GM23338 (cell line): ENCODE data around the gene HSF2BP. TPM values are rescaled to one million over a fixed set of nuclear protein-coding genes. Genes with fewer than 3 reads are reported as not detected.

Source experiments
- ATAC-seq: fragments of 200-7000 bp; cut with Tn5 transposase; 3 replicates; pipeline ENCODE4 v1.9.1; 2020
- DNase-seq: peaks from one replicate; pipeline ENCODE4 v3.0.0-alpha.2; 2015; ENCODE audit warnings: low spot score
- H2AFZ ChIP-seq: fragments of 200-600 bp; sonication (generic); 2 replicates; pipeline ENCODE4 v1.8.0; 2016; ENCODE audit warnings: antibody characterized with exemption, mild to moderate bottlenecking, moderate library complexity
- H3F3A ChIP-seq: fragments of 200-600 bp; sonication (generic); replicated peaks from 2 replicates; pipeline ENCODE4 v1.8.0; 2017; ENCODE audit warnings: antibody characterized with exemption, mixed run types, low read depth
- H3K27ac ChIP-seq: fragments of 200-600 bp; sonication (generic); 2 replicates; pipeline ENCODE4 v1.6.1; 2016; ENCODE audit warnings: low read depth
- H3K27me3 ChIP-seq: fragments of 200-600 bp; sonication (generic); 2 replicates; pipeline ENCODE4 v1.8.0; 2016; ENCODE audit warnings: mild to moderate bottlenecking, mixed run types, moderate library complexity; ENCODE audit not compliant: insufficient read depth
- H3K36me3 ChIP-seq: fragments of 200-600 bp; sonication (generic); 2 replicates; pipeline ENCODE4 v1.8.0; 2016; ENCODE audit warnings: mild to moderate bottlenecking; ENCODE audit not compliant: insufficient read depth
- H3K4me1 ChIP-seq: fragments of 200-600 bp; sonication (generic); 2 replicates; pipeline ENCODE4 v1.8.0; 2016; ENCODE audit warnings: mild to moderate bottlenecking, moderate library complexity; ENCODE audit not compliant: insufficient read depth
- H3K4me2 ChIP-seq: fragments of 200-600 bp; sonication (generic); 2 replicates; pipeline ENCODE4 v1.7.1; 2017; ENCODE audit warnings: mixed run types
- H3K4me3 ChIP-seq: fragments of 200-600 bp; sonication (generic); 2 replicates; pipeline ENCODE4 v1.6.1; 2016; ENCODE audit warnings: mixed run types
- H3K79me2 ChIP-seq: fragments of 200-600 bp; sonication (generic); replicated peaks from 2 replicates; pipeline ENCODE4 v1.8.0; 2017; ENCODE audit warnings: mild to moderate bottlenecking; ENCODE audit not compliant: insufficient read depth
- H3K9me2 ChIP-seq: fragments of 200-600 bp; sonication (generic); 2 replicates; pipeline ENCODE4 v1.8.0; 2017; ENCODE audit not compliant: insufficient read depth
- H4K20me1 ChIP-seq: fragments of 200-600 bp; sonication (generic); replicated peaks from 2 replicates; pipeline ENCODE4 v1.8.0; 2017; ENCODE audit warnings: mild to moderate bottlenecking; ENCODE audit not compliant: insufficient read depth
- H3K27ac Mint-ChIP-seq: 2 replicates; pipeline ENCODE4 v1.8.0; 2020; ENCODE audit warnings: inconsistent platforms, mild to moderate bottlenecking, moderate library complexity, mixed read lengths
- H3K27me3 Mint-ChIP-seq: 3 replicates; pipeline ENCODE4 v1.8.0; 2022; ENCODE audit warnings: low read depth, mild to moderate bottlenecking, moderate library complexity, mixed read lengths, inconsistent platforms; ENCODE audit not compliant: insufficient read depth, poor library complexity
- H3K36me3 Mint-ChIP-seq: 3 replicates; pipeline ENCODE4 v1.8.0; 2021; ENCODE audit warnings: low read depth, mild to moderate bottlenecking, inconsistent platforms, moderate library complexity, mixed read lengths
- H3K4me1 Mint-ChIP-seq: 3 replicates; pipeline ENCODE4 v1.8.0; 2020; ENCODE audit warnings: mild to moderate bottlenecking, inconsistent platforms, mixed read lengths
- H3K4me3 Mint-ChIP-seq: 3 replicates; pipeline ENCODE4 v1.8.0; 2021; ENCODE audit warnings: moderate library complexity, mild to moderate bottlenecking, inconsistent platforms, mixed read lengths
- H3K9me3 Mint-ChIP-seq: 3 replicates; pipeline ENCODE4 v1.8.0; 2020; ENCODE audit warnings: moderate library complexity, mild to moderate bottlenecking, inconsistent platforms, mixed read lengths
- CREB1 ChIP-seq: fragments of 250-450 bp; sonication (Bioruptor Pico); IDR thresholded peaks from 2 replicates; pipeline ENCODE4 v1.5.0; 2020; ENCODE audit warnings: low read depth, mild to moderate bottlenecking, moderate library complexity
- CTCF ChIP-seq, 2 experiments: fragments of 200-600 bp in 1 of 2; sonication (generic) in 1 of 2; conservative IDR thresholded peaks; 2 replicates each; pipeline versions ENCODE4 v1.5.1 to v1.6.1; 2016 to 2017; ENCODE audit warnings: antibody characterized with exemption in 2 of 2, low read depth in 2 of 2, mild to moderate bottlenecking in 2 of 2, moderate library complexity in 1 of 2
- EZH2phosphoT487 ChIP-seq: fragments of 200-600 bp; sonication (generic); IDR thresholded peaks from one replicate; pipeline ENCODE4 v1.8.1; 2018; ENCODE audit warnings: antibody characterized with exemption; ENCODE audit not compliant: unreplicated experiment
- JUNB ChIP-seq: IDR thresholded peaks from one replicate; pipeline ENCODE4 v1.6.1; 2016; ENCODE audit warnings: antibody characterized with exemption; ENCODE audit not compliant: unreplicated experiment
- POLR2AphosphoS5 ChIP-seq: IDR thresholded peaks from 2 replicates; pipeline ENCODE4 v1.6.1; 2016; ENCODE audit warnings: antibody characterized with exemption, low read depth
- REST ChIP-seq: IDR thresholded peaks from one replicate; pipeline ENCODE4 v1.6.1; 2018; ENCODE audit warnings: antibody characterized with exemption; ENCODE audit not compliant: unreplicated experiment
- STAT1 ChIP-seq: IDR thresholded peaks from one replicate; pipeline ENCODE4 v1.6.1; 2016; ENCODE audit warnings: antibody characterized with exemption; ENCODE audit not compliant: unreplicated experiment
- ZNF114 ChIP-seq: fragments of 250-450 bp; sonication (Bioruptor Pico); IDR thresholded peaks from 2 replicates; pipeline ENCODE4 v1.5.0; 2020; ENCODE audit warnings: mild to moderate bottlenecking, moderate library complexity
- ZNF462 ChIP-seq: fragments of 250-450 bp; sonication (Bioruptor Pico); IDR thresholded peaks from 2 replicates; pipeline ENCODE4 v1.5.0; 2020; ENCODE audit warnings: mild to moderate bottlenecking, moderate library complexity
- polyA plus RNA-seq: library from polyadenylated mRNA; unstranded; fragments of >200 nt; fragmentation: Nextera tagmentation; extraction: Ambion mirVana; gene quantifications from 2 replicates; pipeline ENCODE4 v1.2.1, GENCODE V29; 2016
- total RNA-seq: library from RNA; depleted of rRNA; stranded (reverse); fragments of >200 nt; shearing (Covaris generic); gene quantifications from 2 replicates; pipeline ENCODE4 v1.2.3, GENCODE V29; 2014

Gene HSF2BP
- total and polyA plus RNA-seq, 2 experiments from 2014 or later = 0.78 to 2.0 TPM

GRCh38 chr21:43684424-43684823, 25.1 kb upstream of the HSF2BP start:
- Histone ChIP-seq H3K4me3 (no peak overlapping the region), H4K20me1 (peaks cover 17% of the 10 kb centered on the region), H3K4me2 (no peak overlapping the region), H3K9me2 (no peaks in the 10 kb centered on the region), H2AFZ (no peak overlapping the region), H3K27ac (no peak overlapping the region), H3K36me3 (peaks cover 41% of the 10 kb centered on the region), H3K4me1 (no peaks in the 10 kb centered on the region), H3K79me2 (peaks cover 16% of the 10 kb centered on the region), H3K27me3 (no peaks in the 10 kb centered on the region), H3F3A (no peaks in the 10 kb centered on the region)
- no peak for ATAC-seq
- Mint-ChIP-seq H3K36me3 (peaks cover 88% of the 10 kb centered on the region), H3K27me3 (peaks cover 2% of the 10 kb centered on the region), H3K27ac (no peak overlapping the region), H3K4me3 (no peak overlapping the region), H3K9me3 (no peaks in the 10 kb centered on the region), H3K4me1 (no peaks in the 10 kb centered on the region)
- TF ChIP-seq CTCF (conservative IDR thresholded peaks at IDR 0.05; ENCODE audit: low read depth in 2 of 2) = no peak
- TF ChIP-seq POLR2AphosphoS5 = no peak
- TF ChIP-seq REST = no peak
- TF ChIP-seq EZH2phosphoT487 = no peak
- TF ChIP-seq ZNF462 (CRISPR knock-in tag) = no peak
- TF ChIP-seq ZNF114 (CRISPR knock-in tag) = no peak
- TF ChIP-seq CREB1 (CRISPR knock-in tag) = no peak
- no peak for TF ChIP-seq STAT1
- no peak for TF ChIP-seq JUNB
- no peak for DNase-seq
